ENCODE measurements around the gene LIN28B.

Gene LIN28B

DNA sequence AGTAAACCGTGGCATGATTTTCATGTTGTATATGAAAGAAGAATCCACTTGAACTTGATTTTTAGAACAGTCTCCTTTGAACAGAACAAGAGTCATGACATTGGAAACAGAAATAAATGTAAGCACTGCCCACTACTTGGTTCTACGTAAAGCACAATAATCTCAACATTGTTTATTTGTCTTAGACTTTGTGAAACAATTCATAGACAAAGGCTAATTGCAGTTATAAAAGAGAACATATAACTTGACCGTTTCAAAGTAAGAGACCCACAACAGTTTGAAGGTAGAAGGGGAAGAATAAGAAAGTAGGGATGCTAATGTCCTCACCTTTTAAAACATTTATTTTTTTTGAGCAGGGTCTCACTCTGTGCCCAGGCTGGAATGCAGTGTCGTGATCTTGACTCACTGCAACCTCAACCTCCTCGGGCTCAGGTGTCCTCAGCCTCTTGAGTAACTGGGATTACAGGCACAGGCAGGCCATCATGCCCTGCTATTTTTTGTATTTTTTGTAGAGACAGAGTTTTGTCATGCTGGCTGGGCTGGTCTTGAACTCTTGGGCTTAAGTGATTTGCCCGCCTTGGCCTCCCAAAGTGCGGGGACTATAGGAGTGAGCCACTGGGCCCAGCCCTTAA lies 151.8 kb downstream of the LIN28B start:
- peaks cover 7% of the 10 kb centered on the region for H3K27me3 ChIP-seq (ENCODE audit: insufficient read depth, poor library complexity, severe bottlenecking)
- no peak for DNase-seq (ENCODE audit: low read depth in 1 of 2, low spot score in 1 of 2)
- H3K27ac ChIP-seq (replicated peaks): no peak overlapping the region
- TF ChIP-seq, protein P1, sequence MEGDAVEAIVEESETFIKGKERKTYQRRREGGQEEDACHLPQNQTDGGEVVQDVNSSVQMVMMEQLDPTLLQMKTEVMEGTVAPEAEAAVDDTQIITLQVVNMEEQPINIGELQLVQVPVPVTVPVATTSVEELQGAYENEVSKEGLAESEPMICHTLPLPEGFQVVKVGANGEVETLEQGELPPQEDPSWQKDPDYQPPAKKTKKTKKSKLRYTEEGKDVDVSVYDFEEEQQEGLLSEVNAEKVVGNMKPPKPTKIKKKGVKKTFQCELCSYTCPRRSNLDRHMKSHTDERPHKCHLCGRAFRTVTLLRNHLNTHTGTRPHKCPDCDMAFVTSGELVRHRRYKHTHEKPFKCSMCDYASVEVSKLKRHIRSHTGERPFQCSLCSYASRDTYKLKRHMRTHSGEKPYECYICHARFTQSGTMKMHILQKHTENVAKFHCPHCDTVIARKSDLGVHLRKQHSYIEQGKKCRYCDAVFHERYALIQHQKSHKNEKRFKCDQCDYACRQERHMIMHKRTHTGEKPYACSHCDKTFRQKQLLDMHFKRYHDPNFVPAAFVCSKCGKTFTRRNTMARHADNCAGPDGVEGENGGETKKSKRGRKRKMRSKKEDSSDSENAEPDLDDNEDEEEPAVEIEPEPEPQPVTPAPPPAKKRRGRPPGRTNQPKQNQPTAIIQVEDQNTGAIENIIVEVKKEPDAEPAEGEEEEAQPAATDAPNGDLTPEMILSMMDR (IDR thresholded peaks at IDR 0.05; ENCODE audit: insufficient read depth, low read length): no peak
- TF ChIP-seq SPI1 (IDR thresholded peaks at IDR 0.05; ENCODE audit: borderline replicate concordance, low read depth) (no peak), GABPA (IDR thresholded peaks at IDR 0.05; ENCODE audit: low read depth) (no peak), POLR2AphosphoS5 (IDR thresholded peaks at IDR 0.05; ENCODE audit: low read depth) (no peak)
- TF ChIP-seq, protein P2, sequence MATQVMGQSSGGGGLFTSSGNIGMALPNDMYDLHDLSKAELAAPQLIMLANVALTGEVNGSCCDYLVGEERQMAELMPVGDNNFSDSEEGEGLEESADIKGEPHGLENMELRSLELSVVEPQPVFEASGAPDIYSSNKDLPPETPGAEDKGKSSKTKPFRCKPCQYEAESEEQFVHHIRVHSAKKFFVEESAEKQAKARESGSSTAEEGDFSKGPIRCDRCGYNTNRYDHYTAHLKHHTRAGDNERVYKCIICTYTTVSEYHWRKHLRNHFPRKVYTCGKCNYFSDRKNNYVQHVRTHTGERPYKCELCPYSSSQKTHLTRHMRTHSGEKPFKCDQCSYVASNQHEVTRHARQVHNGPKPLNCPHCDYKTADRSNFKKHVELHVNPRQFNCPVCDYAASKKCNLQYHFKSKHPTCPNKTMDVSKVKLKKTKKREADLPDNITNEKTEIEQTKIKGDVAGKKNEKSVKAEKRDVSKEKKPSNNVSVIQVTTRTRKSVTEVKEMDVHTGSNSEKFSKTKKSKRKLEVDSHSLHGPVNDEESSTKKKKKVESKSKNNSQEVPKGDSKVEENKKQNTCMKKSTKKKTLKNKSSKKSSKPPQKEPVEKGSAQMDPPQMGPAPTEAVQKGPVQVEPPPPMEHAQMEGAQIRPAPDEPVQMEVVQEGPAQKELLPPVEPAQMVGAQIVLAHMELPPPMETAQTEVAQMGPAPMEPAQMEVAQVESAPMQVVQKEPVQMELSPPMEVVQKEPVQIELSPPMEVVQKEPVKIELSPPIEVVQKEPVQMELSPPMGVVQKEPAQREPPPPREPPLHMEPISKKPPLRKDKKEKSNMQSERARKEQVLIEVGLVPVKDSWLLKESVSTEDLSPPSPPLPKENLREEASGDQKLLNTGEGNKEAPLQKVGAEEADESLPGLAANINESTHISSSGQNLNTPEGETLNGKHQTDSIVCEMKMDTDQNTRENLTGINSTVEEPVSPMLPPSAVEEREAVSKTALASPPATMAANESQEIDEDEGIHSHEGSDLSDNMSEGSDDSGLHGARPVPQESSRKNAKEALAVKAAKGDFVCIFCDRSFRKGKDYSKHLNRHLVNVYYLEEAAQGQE (IDR thresholded peaks at IDR 0.05; ENCODE audit: insufficient replicate concordance, low read depth): no peak
- no peak overlapping the region for H3K4me3 ChIP-seq (replicated peaks; ENCODE audit: insufficient read depth, low read length)

DNA sequence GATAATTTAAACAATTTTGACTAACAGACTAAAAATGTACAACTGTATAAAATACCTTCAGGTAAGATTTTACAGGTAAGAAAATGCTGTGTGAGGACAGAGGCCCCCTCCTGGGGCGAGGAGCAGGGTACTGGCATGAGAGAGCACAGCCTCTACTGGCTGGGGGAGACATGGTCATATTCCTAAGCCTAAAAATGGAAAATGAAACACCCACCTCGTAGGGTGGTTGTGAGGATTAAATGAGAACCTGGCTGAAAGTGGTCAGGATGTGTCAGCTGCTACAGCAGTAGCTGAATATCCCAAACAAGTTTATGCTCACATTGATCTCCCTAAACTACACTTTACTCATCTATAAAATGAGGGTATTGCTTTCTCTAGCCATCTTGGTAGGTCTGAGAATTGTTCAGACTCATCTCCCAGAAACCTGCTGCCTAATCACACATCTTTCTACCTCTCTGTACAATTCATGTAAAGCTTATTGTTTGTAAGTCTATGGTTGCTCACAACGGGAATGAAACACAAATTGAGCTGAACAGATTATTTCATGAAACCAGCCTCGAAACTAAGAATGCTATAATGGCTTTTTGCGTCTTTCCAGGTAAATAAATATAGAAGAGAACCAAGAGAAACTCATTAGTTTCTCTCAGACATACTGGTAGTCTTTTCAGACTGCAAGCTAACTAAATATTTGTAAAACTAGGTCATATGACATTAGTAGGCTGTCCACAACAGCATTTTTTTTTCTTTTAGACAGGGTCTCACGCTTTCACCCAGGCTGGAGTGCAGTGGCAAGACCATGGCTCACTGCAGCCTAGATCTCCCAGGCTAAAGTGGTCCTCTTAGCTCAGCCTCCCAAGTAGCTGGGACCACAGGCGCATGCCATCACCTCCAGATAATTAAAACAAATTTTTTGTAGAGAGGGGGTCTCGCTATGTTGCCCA lies 153.3 kb downstream of the LIN28B start:
- no peak overlapping the region for H3K4me3 ChIP-seq (replicated peaks; ENCODE audit: insufficient read depth, low read length)
- H3K27me3 ChIP-seq (ENCODE audit: insufficient read depth, poor library complexity, severe bottlenecking): peaks cover 7% of the 10 kb centered on the region
- DNase-seq (ENCODE audit: low read depth in 1 of 2, low spot score in 1 of 2): no peak
- no peak overlapping the region for H3K27ac ChIP-seq (replicated peaks)
- TF ChIP-seq, protein P2 (IDR thresholded peaks at IDR 0.05; ENCODE audit: insufficient replicate concordance, low read depth): no peak

DNA sequence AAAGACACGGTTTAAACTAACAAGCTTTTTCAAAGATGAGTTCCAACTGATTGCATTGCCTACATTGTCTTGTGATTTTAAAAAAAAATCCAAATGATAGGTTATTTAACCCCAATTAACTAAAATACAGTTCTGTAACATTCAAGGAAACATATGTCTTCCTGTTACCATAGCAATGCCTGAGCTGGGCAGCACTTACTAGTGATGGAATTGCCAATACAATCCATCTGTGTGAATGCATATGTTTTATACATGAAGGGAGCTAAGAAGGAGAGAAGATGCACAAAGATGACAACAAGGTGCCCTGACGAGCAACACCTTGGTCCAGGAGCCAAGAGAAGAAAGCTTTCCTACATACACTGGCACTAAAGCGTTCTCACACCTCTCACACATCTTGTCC lies 154.2 kb downstream of the LIN28B start:
- Histone ChIP-seq H3K4me3 (replicated peaks; ENCODE audit: insufficient read depth, low read length) (no peak overlapping the region), H3K27ac (replicated peaks) (no peak overlapping the region), H3K27me3 (ENCODE audit: insufficient read depth, poor library complexity, severe bottlenecking) (peaks cover 7% of the 10 kb centered on the region)
- no peak for DNase-seq (ENCODE audit: low read depth in 1 of 2, low spot score in 1 of 2)
- TF ChIP-seq, protein P1 (IDR thresholded peaks at IDR 0.05; ENCODE audit: insufficient read depth, low read length): no peak
- TF ChIP-seq, protein P2 (IDR thresholded peaks at IDR 0.05; ENCODE audit: insufficient replicate concordance, low read depth): no peak
- TF ChIP-seq POLR2AphosphoS5 (IDR thresholded peaks at IDR 0.05; ENCODE audit: low read depth) (no peak), GABPA (IDR thresholded peaks at IDR 0.05; ENCODE audit: low read depth) (no peak)
